SK-N-SH treated with all-trans-retinoic acid at 6 μM for 48 hours (cell line): Measurements from ENCODE around the gene CHST13.

Source experiments
- ATAC-seq: fragments of 200-7000 bp; cut with Tn5 transposase; 3 replicates; pipeline ENCODE4 v1.9.1; 2020; ENCODE audit warnings: mild to moderate bottlenecking, moderate library complexity
- ARNTL ChIP-seq: fragments of 450-650 bp; formaldehyde crosslinking; IDR thresholded peaks from 2 replicates; pipeline ENCODE4 v1.5.0; 2020; ENCODE audit warnings: low read depth, mild to moderate bottlenecking, moderate library complexity, borderline replicate concordance
- BACH2 ChIP-seq: fragments of 250-450 bp; sonication (Bioruptor Pico); IDR thresholded peaks from 2 replicates; pipeline ENCODE4 v1.9.0; 2021; ENCODE audit warnings: mild to moderate bottlenecking, borderline replicate concordance
- CREB5 ChIP-seq: fragments of 250-450 bp; sonication (Bioruptor Pico); IDR thresholded peaks from 2 replicates; pipeline ENCODE4 v1.5.1; 2020; ENCODE audit warnings: low read depth, mild to moderate bottlenecking, moderate library complexity
- CSDC2 ChIP-seq: fragments of 250-450 bp; sonication (Bioruptor Pico); IDR thresholded peaks from 2 replicates; pipeline ENCODE4 v1.5.0; 2020; ENCODE audit warnings: mild to moderate bottlenecking, moderate library complexity
- CSRNP3 ChIP-seq: fragments of 250-450 bp; sonication (Bioruptor Pico); IDR thresholded peaks from 2 replicates; pipeline ENCODE4 v1.5.1; 2021; ENCODE audit warnings: mild to moderate bottlenecking, moderate library complexity
- GLIS3 ChIP-seq: fragments of 250-450 bp; sonication (Bioruptor Pico); IDR thresholded peaks from 2 replicates; pipeline ENCODE4 v1.5.0; 2020; ENCODE audit warnings: mild to moderate bottlenecking, moderate library complexity
- ISL1 ChIP-seq: fragments of 250-450 bp; sonication (Bioruptor Pico); IDR thresholded peaks from 2 replicates; pipeline ENCODE4 v2.1.2; 2022; ENCODE audit warnings: mild to moderate bottlenecking, moderate library complexity
- OSR1 ChIP-seq: fragments of 250-450 bp; sonication (Bioruptor Pico); IDR thresholded peaks from 2 replicates; pipeline ENCODE4 v1.8.0; 2022; ENCODE audit warnings: moderate library complexity, mild to moderate bottlenecking, inconsistent platforms
- PATZ1 ChIP-seq: fragments of 250-450 bp; sonication (Bioruptor Pico); IDR thresholded peaks from 2 replicates; pipeline ENCODE4 v1.8.0; 2020; ENCODE audit warnings: mild to moderate bottlenecking, moderate library complexity, borderline replicate concordance
- POU6F1 ChIP-seq: fragments of 250-450 bp; sonication (Bioruptor Pico); IDR thresholded peaks from 2 replicates; pipeline ENCODE4 v1.8.0; 2021; ENCODE audit warnings: low read depth, mild to moderate bottlenecking, moderate library complexity, borderline replicate concordance
- PPARA ChIP-seq: fragments of 250-450 bp; sonication (Bioruptor Pico); IDR thresholded peaks from 2 replicates; pipeline ENCODE4 v1.5.0; 2020; ENCODE audit warnings: mild to moderate bottlenecking, borderline replicate concordance
- RARB ChIP-seq: fragments of 250-450 bp; sonication (Bioruptor Pico); IDR thresholded peaks from 2 replicates; pipeline ENCODE4 v1.8.0; 2021; ENCODE audit warnings: mild to moderate bottlenecking, moderate library complexity
- SNAI2 ChIP-seq: fragments of 250-450 bp; sonication (Bioruptor Pico); IDR thresholded peaks from 2 replicates; pipeline ENCODE4 v1.5.0; 2020; ENCODE audit warnings: mild to moderate bottlenecking, moderate library complexity
- TCF4 ChIP-seq: fragments of 250-450 bp; sonication (Bioruptor Pico); IDR thresholded peaks from 2 replicates; pipeline ENCODE4 v1.8.0; 2021; ENCODE audit warnings: mild to moderate bottlenecking, moderate library complexity, borderline replicate concordance
- TSHZ2 ChIP-seq: fragments of 250-450 bp; sonication (Bioruptor Pico); IDR thresholded peaks from 2 replicates; pipeline ENCODE4 v1.5.0; 2020; ENCODE audit warnings: mild to moderate bottlenecking, moderate library complexity
- ZC3H10 ChIP-seq: fragments of 250-450 bp; sonication (Bioruptor Pico); IDR thresholded peaks from 2 replicates; pipeline ENCODE4 v1.5.1; 2021; ENCODE audit warnings: mild to moderate bottlenecking, moderate library complexity
- ZFP3 ChIP-seq: fragments of 250-450 bp; sonication (Bioruptor Pico); IDR thresholded peaks from 2 replicates; pipeline ENCODE4 v1.5.0; 2020; ENCODE audit warnings: mild to moderate bottlenecking, moderate library complexity
- ZFP30 ChIP-seq: fragments of 450-650 bp; formaldehyde crosslinking; IDR thresholded peaks from 2 replicates; pipeline ENCODE4 v1.5.0; 2022; ENCODE audit warnings: mild to moderate bottlenecking, moderate library complexity
- ZNF70 ChIP-seq: fragments of 450-650 bp; formaldehyde crosslinking; IDR thresholded peaks from 2 replicates; pipeline ENCODE4 v1.5.0; 2020; ENCODE audit warnings: mild to moderate bottlenecking, moderate library complexity
- ZNF8 ChIP-seq: fragments of 450-650 bp; formaldehyde crosslinking; IDR thresholded peaks from 2 replicates; pipeline ENCODE4 v1.5.0; 2020; ENCODE audit warnings: mild to moderate bottlenecking, moderate library complexity

Gene CHST13

GRCh38 chr3:126569390-126569975 is 45.5 kb downstream of the CHST13 start (continued):
- TF ChIP-seq ISL1 (CRISPR knock-in tag) (no peak), ZFP30 (CRISPR knock-in tag) (no peak), POU6F1 (CRISPR knock-in tag) (no peak), PPARA (CRISPR knock-in tag) (no peak), CSDC2 (CRISPR knock-in tag) (no peak)

- TF ChIP-seq TSHZ2 (no peak), CREB5 (no peak), RARB (CRISPR knock-in tag) (no peak), ZFP3 (no peak), ZC3H10 (no peak), ISL1 (CRISPR knock-in tag) (no peak), PPARA (CRISPR knock-in tag) (no peak), ZNF8 (no peak), POU6F1 (CRISPR knock-in tag) (no peak), ARNTL (CRISPR knock-in tag) (no peak), OSR1 (CRISPR knock-in tag) (no peak), ZNF70 (no peak), GLIS3 (CRISPR knock-in tag) (no peak), SNAI2 (no peak), CSRNP3 (no peak), BACH2 (CRISPR knock-in tag) (no peak), ZFP30 (CRISPR knock-in tag) (no peak)
- TF ChIP-seq, all 23 proteins: peak for 0
Observed at GRCh38 chr3:126570103-126570541, 46.2 kb downstream of the CHST13 start.

GRCh38 chr3:126571078-126571477 is 47.1 kb downstream of the CHST13 start:
- ATAC-seq, result no peak
- TF ChIP-seq CREB5, result no peak
- no peak for TF ChIP-seq ZC3H10
- TF ChIP-seq TCF4, result no peak
- TF ChIP-seq ZNF70, result no peak
- TF ChIP-seq PATZ1 (CRISPR knock-in tag), result no peak
- TF ChIP-seq GLIS3 (CRISPR knock-in tag), result no peak
- no peak for TF ChIP-seq BACH2 (CRISPR knock-in tag)
- TF ChIP-seq ZFP3, result no peak
- TF ChIP-seq CSRNP3, result no peak

More at GRCh38 chr3:126570103-126570541, 46.2 kb downstream of the CHST13 start:
- peak; percentile 75 for ATAC-seq
